Renal cortex interstitium (tissue), 11 donors: ENCODE results near the gene ARHGAP8. TPM values are rescaled to one million over a fixed set of nuclear protein-coding genes. Genes with fewer than 3 reads are reported as not detected.

Experiments
- DNase-seq, 11 donors: peaks; one replicate each; pipeline ENCODE4 v3.0.0-alpha.2; 2013; ENCODE audit warnings: low read depth in 9 of 11, low spot score in 4 of 11; ENCODE audit errors: extremely low read depth in 1 of 11
- polyA plus RNA-seq, 3 donors: library from polyadenylated mRNA; unstranded; fragments of 120-200 nt; gene quantifications; one replicate each; pipeline ENCODE4 v1.2.1, GENCODE V29; 2013; ENCODE audit not compliant: insufficient read length in 3 of 3

The ARHGAP8 gene
- polyA plus RNA-seq, 3 donors: 27.4 to 57.7 (median 30.0) TPM

DNA sequence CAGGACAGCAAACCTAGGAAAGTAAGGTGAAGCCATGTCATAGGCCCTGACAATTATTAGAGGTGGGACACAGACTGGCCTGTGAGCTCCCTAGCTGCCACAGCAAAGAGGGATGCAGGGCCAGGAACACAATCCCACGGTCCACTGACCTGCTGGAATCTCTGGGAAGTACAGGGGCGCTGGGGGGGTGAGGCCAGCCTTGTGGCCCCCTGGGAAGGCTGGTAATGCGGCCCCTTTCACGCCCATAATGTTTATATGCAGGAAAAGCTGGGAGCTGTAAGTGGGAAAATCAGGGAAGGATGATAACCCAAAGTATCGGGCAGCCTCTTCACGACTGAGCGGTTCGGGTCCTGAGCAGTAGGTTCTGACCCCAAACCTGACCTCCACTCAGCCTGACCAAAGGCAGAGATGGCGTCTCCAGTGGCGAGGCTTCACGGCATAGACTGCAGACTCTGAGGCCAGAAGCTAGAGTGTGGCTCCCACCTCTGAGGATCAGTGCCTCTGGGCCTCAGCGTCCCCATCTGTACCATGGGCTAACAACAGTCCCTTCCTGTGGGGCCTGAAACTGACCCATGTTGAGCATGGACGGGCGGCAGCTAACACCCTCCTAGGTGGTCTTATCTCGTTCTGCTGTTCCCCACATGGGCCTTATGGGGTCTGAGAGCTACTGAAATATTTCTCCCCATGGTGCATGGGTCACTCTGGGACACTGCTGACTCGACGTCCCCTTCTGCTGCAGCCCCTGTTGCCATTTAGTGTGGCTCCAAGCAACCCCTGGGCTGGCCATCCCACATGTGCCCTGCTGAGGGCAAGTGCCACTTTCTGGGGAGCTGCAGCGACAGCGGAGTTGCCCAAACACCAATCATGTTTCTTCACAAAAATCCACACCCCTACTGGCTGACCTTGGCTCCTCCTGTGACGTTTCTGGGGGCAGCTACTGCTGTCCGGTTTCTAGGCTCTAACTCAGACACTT, 155.7 kb downstream of the ARHGAP8 start:
- DNase-seq: no peak

DNA sequence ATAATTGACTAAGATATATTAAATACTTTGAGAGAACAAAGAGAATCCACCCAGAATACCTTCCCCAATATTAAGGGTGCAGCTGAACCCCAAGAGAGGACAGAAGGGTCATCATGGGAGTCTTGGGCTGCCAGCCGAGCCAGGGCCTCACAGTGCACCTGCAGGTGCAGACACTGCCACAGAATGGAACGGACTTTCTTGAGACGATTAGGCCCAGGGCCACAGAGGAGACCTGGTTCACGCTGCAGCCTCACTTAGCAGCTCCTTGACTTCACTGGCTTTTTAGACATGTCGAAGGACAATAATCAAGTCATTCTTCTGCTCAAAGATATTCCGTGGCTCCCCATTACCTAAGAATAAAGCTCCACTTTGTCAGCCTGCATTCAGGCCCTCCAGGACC, 156.9 kb downstream of the ARHGAP8 start:
- no peak for DNase-seq

Other genes with a start within 250 kb of the ARHGAP8 start
- 10 to 100 TPM; 19.3 to 38.2 (median 35.3) TPM for gene PRR5, start 50.4 kb upstream of the ARHGAP8 start, polyA plus RNA-seq